A673 (cell line): ENCODE measurements around the gene GEN1. TPM values are rescaled to one million over a fixed set of nuclear protein-coding genes. Genes with fewer than 3 reads are reported as not detected.

Source experiments
- BruUV-seq: library from RNA; stranded (reverse); fragments of 400-500 nt; replicated peaks from 2 replicates; lab custom pipeline; 2021; lab: Mats Ljungman, UMichigan
- CTCF ChIA-PET: fragments of 300-600 bp; sonication (Branson Sonifier 250); formaldehyde crosslinking; loops from one replicate; lab custom pipeline; 2022; ENCODE audit warnings: antibody characterized with exemption; lab: Charles Lee
- POLR2A ChIA-PET: fragments of 300-600 bp; sonication (Branson Sonifier 250); formaldehyde crosslinking; loops from one replicate; lab custom pipeline; 2022; ENCODE audit warnings: antibody characterized with exemption; ENCODE audit not compliant: low non-redundant PET; lab: Charles Lee
- DNase-seq: peaks from one replicate; pipeline ENCODE4 v3.0.0-alpha.2; 2015; ENCODE audit warnings: low spot score
- H3K27ac ChIP-seq: fragments of 200-600 bp; sonication (generic); 2 replicates; pipeline ENCODE4 v1.5.1; 2016; ENCODE audit warnings: mixed run types, low read depth, mild to moderate bottlenecking, mixed read lengths, antibody characterized with exemption, low read length; ENCODE audit not compliant: poor library complexity, severe bottlenecking
- H3K27me3 ChIP-seq: fragments of 200-600 bp; sonication (generic); replicated peaks from 2 replicates; pipeline ENCODE4 v1.6.1; 2017; ENCODE audit warnings: mixed run types, low read depth, mild to moderate bottlenecking, mixed read lengths, antibody characterized with exemption, low read length; ENCODE audit not compliant: insufficient read depth, poor library complexity
- H3K36me3 ChIP-seq: fragments of 200-600 bp; sonication (generic); 2 replicates; pipeline ENCODE4 v1.6.1; 2016; ENCODE audit warnings: mixed run types, mild to moderate bottlenecking, mixed read lengths, antibody characterized with exemption, low read length; ENCODE audit not compliant: insufficient read depth, poor library complexity, severe bottlenecking
- H3K4me1 ChIP-seq: fragments of 200-600 bp; sonication (generic); 2 replicates; pipeline ENCODE4 v1.6.1; 2017; ENCODE audit warnings: mixed run types, mild to moderate bottlenecking, mixed read lengths, antibody characterized with exemption, low read length; ENCODE audit not compliant: insufficient read depth, poor library complexity, severe bottlenecking
- H3K4me3 ChIP-seq: fragments of 200-600 bp; sonication (generic); 2 replicates; pipeline ENCODE4 v1.5.1; 2016; ENCODE audit warnings: low read depth, mixed run types, mild to moderate bottlenecking, mixed read lengths, low read length; ENCODE audit not compliant: poor library complexity, severe bottlenecking
- H3K9me3 ChIP-seq: fragments of 200-600 bp; sonication (generic); 2 replicates; pipeline ENCODE4 v1.6.1; 2016; ENCODE audit warnings: mixed run types, low read depth, mild to moderate bottlenecking, mixed read lengths, antibody characterized with exemption, low read length; ENCODE audit not compliant: poor library complexity, severe bottlenecking
- EZH2 ChIP-seq: fragments of 200-600 bp; sonication (generic); IDR thresholded peaks from 2 replicates; pipeline ENCODE4 v1.6.1; 2017; ENCODE audit warnings: borderline replicate concordance, low read depth, mild to moderate bottlenecking, mixed read lengths, antibody characterized with exemption, low read length; ENCODE audit not compliant: poor library complexity, severe bottlenecking
- intact Hi-C: fragments of 100-400 bp; cut with micrococcal nuclease; formaldehyde crosslinking; loops from one replicate; pipeline ENCODE4 v1.10.0; 2022; ENCODE audit not compliant: unreplicated experiment
- total RNA-seq: library from RNA; stranded (reverse); gene quantifications from 2 replicates; pipeline ENCODE4 v1.2.3, GENCODE V29; 2021
- TF ChIP-seq, protein P1 (sequence below): fragments of 300-800, 200-600 bp; sonication (generic); conservative IDR thresholded peaks from 2 replicates; pipeline ENCODE4 v1.5.1; 2017; ENCODE audit warnings: low read depth, mild to moderate bottlenecking, antibody characterized with exemption, low read length, moderate library complexity, mixed read lengths

The GEN1 gene
- total RNA-seq, 1 experiment from 2014 or later = 33.6 TPM

DNA sequence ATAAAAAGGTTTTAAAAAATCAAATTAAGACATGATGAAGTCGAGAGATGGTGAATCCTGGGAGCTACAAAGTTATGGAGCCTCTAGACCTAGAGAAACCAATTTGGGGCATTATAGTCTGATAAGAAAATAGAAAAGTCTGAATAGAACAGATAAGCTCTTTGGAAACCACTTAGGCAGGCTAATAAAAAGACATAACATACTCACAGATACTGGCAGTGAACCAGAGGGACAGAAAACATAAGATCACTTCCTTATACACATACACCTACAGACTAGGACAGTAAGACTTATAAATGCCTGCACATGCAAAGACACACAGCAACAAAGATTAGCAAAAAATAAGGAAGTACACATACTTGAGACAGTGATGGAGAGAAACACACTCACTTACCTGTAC, 20.3 kb upstream of the GEN1 start:
- H3K36me3 ChIP-seq = peaks cover 63% of the 10 kb centered on the region
- H3K27me3 ChIP-seq = no peaks in the 10 kb centered on the region
- no peaks in the 10 kb centered on the region for H3K9me3 ChIP-seq
- intact Hi-C loops = no loop called here
- TF ChIP-seq EZH2 = no peak
- TF ChIP-seq, protein P1, sequence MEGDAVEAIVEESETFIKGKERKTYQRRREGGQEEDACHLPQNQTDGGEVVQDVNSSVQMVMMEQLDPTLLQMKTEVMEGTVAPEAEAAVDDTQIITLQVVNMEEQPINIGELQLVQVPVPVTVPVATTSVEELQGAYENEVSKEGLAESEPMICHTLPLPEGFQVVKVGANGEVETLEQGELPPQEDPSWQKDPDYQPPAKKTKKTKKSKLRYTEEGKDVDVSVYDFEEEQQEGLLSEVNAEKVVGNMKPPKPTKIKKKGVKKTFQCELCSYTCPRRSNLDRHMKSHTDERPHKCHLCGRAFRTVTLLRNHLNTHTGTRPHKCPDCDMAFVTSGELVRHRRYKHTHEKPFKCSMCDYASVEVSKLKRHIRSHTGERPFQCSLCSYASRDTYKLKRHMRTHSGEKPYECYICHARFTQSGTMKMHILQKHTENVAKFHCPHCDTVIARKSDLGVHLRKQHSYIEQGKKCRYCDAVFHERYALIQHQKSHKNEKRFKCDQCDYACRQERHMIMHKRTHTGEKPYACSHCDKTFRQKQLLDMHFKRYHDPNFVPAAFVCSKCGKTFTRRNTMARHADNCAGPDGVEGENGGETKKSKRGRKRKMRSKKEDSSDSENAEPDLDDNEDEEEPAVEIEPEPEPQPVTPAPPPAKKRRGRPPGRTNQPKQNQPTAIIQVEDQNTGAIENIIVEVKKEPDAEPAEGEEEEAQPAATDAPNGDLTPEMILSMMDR = no peak
- no peak overlapping the region for H3K27ac ChIP-seq
- H3K4me1 ChIP-seq = no peaks in the 10 kb centered on the region
- BruUV-seq = no TSS peak
- ChIA-PET POLR2A (no interaction called here), CTCF (no interaction called here)
- no peak for DNase-seq
- no peak overlapping the region for H3K4me3 ChIP-seq

DNA sequence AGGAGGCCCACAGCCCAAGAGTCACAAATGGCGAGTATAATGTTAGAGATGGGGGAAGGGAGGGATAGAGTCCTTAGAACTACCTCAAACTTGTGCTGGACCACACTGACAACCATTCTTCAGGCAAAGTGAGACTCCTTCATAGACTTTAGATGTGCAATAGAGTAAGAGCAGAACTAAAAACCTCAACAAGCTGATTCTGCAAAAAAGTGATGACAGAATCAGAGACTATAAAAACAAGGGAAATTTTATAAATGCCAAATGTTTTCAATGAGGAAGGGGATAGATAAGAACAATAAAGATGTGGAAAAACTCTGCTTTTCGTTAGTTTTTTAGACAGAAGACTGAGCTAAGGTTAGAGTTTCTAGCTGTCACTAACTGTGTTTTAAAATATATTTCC, 18.1 kb upstream of the GEN1 start:
- no peak overlapping the region for H3K27ac ChIP-seq
- BruUV-seq = no TSS peak
- no peaks in the 10 kb centered on the region for H3K27me3 ChIP-seq
- ChIA-PET CTCF (no interaction called here), POLR2A (no interaction called here)
- H3K4me1 ChIP-seq = no peaks in the 10 kb centered on the region
- DNase-seq = no peak
- intact Hi-C loops = no loop called here
- H3K9me3 ChIP-seq = no peaks in the 10 kb centered on the region
- H3K36me3 ChIP-seq = peaks cover 55% of the 10 kb centered on the region
- no peak overlapping the region for H3K4me3 ChIP-seq
- TF ChIP-seq EZH2 = no peak
- TF ChIP-seq, protein P1 = no peak

DNA sequence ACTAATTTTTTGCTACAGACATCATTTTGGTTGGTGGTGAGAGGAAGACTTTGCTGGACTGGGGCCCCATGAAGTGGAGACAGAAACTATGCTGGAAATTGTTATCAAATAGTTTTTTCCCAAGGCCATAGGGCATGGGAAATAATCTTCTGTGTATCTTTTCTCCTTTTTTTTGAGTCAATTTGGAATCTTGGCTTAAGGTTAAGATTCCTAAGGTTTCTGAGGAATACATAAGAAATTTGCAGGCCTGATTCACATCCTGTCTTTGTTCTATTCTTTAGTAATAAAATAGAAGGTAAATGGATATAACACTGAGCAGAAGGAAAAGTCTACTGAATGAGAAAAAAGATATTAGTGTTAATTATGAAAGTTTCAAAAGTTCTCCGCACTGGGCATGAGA, 16.9 kb upstream of the GEN1 start:
- ChIA-PET CTCF (no interaction called here), POLR2A (interaction anchor here (0.6 kb wide), 1 partner anchor 680 kb away, joined by 3 read pairs; no protein-coding TSS in a partner anchor)
- BruUV-seq = no TSS peak
- H3K9me3 ChIP-seq = no peaks in the 10 kb centered on the region
- no peak overlapping the region for H3K4me3 ChIP-seq
- H3K36me3 ChIP-seq = peaks cover 51% of the 10 kb centered on the region
- H3K27ac ChIP-seq = no peak overlapping the region
- H3K27me3 ChIP-seq = no peaks in the 10 kb centered on the region
- intact Hi-C loops = no loop called here
- TF ChIP-seq, protein P1 = no peak
- no peak for TF ChIP-seq EZH2
- DNase-seq = no peak
- H3K4me1 ChIP-seq = no peaks in the 10 kb centered on the region
